IPS-NIHi7 (cell line): Measurements from ENCODE around the gene URB1.

ENCODE experiments used
- DNase-seq: peaks from one replicate; pipeline ENCODE4 v3.0.0; 2012; ENCODE audit warnings: mixed read lengths; ENCODE audit errors: extremely low spot score

URB1 gene

GRCh38 chr21:32347977-32348376 lies 44.8 kb downstream of the URB1 start:
- no peak for DNase-seq

- DNase-seq: no peak
These were observed 45.5 kb downstream of the URB1 start for GRCh38 chr21:32347351-32347750.

- no peak for DNase-seq
These were observed 45.9 kb downstream of the URB1 start for GRCh38 chr21:32346951-32347350.

GRCh38 chr21:32340863-32341848 lies 51.7 kb downstream of the URB1 start:
- DNase-seq: no peak

GRCh38 chr21:32338209-32338921 lies 54.4 kb downstream of the URB1 start:
- DNase-seq: no peak

GRCh38 chr21:32337206-32337605 lies 55.6 kb downstream of the URB1 start:
- no peak for DNase-seq

GRCh38 chr21:32336711-32337110 lies 56.1 kb downstream of the URB1 start:
- no peak for DNase-seq

- no peak for DNase-seq
These were observed 56.9 kb downstream of the URB1 start for GRCh38 chr21:32335601-32336575.

GRCh38 chr21:32334980-32335531 lies 57.8 kb downstream of the URB1 start:
- no peak for DNase-seq

- DNase-seq: no peak
These were observed 58.7 kb downstream of the URB1 start for GRCh38 chr21:32333953-32334673.

- DNase-seq: no peak
These were observed 60.3 kb downstream of the URB1 start for GRCh38 chr21:32332463-32332951.

- DNase-seq: no peak
These were observed 61.1 kb downstream of the URB1 start for GRCh38 chr21:32331444-32332305.

- no peak for DNase-seq
These were observed 62.0 kb downstream of the URB1 start for GRCh38 chr21:32330784-32331311.

GRCh38 chr21:32329776-32330175 lies 63.0 kb downstream of the URB1 start:
- DNase-seq: no peak

GRCh38 chr21:32329331-32329730 lies 63.5 kb downstream of the URB1 start:
- no peak for DNase-seq

- no peak for DNase-seq
These were observed 64.2 kb downstream of the URB1 start for GRCh38 chr21:32328595-32328994.

GRCh38 chr21:32325706-32326105 lies 67.1 kb downstream of the URB1 start:
- DNase-seq: no peak

- no peak for DNase-seq
These were observed 70.1 kb downstream of the URB1 start for GRCh38 chr21:32322676-32323075.

- no peak for DNase-seq
These were observed 70.7 kb downstream of the URB1 start for GRCh38 chr21:32322103-32322502.
